ENCODE results near the gene BORA. TPM values are rescaled to one million over a fixed set of nuclear protein-coding genes. Genes with fewer than 3 reads are reported as not detected.

Gene BORA
- total RNA-seq, 1 experiment from 2014 or later: 12.3 TPM

- no peaks in the 10 kb centered on the region for H3K4me1 Mint-ChIP-seq
These were observed 38.5 kb upstream of the BORA start for GRCh38 chr13:72689181-72689696.

More at GRCh38 chr13:72689181-72689696, 38.5 kb upstream of the BORA start:
- no peak for ATAC-seq
- no peaks in the 10 kb centered on the region for H3K27me3 Mint-ChIP-seq (ENCODE audit: low read depth)
- DNase-seq (ENCODE audit: low spot score): no peak
- H3K36me3 Mint-ChIP-seq: peaks cover 28% of the 10 kb centered on the region
- no peak overlapping the region for H3K4me3 Mint-ChIP-seq
- ChIA-PET CTCF (no interaction called here), POLR2A (no interaction called here)
- TF ChIP-seq ZNF423 (CRISPR knock-in tag; IDR thresholded peaks at IDR 0.05) (no peak), SMAD3 (CRISPR knock-in tag; IDR thresholded peaks at IDR 0.05; ENCODE audit: borderline replicate concordance) (no peak), ATF6 (CRISPR knock-in tag; IDR thresholded peaks at IDR 0.05) (no peak), IRF2 (CRISPR knock-in tag; IDR thresholded peaks at IDR 0.05; ENCODE audit: borderline replicate concordance, low read depth) (no peak), FOXP4 (CRISPR knock-in tag; IDR thresholded peaks at IDR 0.05) (no peak), HMGA2 (CRISPR knock-in tag; IDR thresholded peaks at IDR 0.05) (no peak), FOXJ3 (CRISPR knock-in tag; IDR thresholded peaks at IDR 0.05; ENCODE audit: borderline replicate concordance) (no peak), FOXP1 (CRISPR knock-in tag; IDR thresholded peaks at IDR 0.05; ENCODE audit: borderline replicate concordance) (no peak), TP53 (CRISPR knock-in tag; IDR thresholded peaks at IDR 0.05) (no peak), ZNF317 (CRISPR knock-in tag; IDR thresholded peaks at IDR 0.05; ENCODE audit: borderline replicate concordance, low read depth) (no peak), RELA (CRISPR knock-in tag; IDR thresholded peaks at IDR 0.05; ENCODE audit: borderline replicate concordance) (no peak), SMAD4 (CRISPR knock-in tag; IDR thresholded peaks at IDR 0.05) (no peak), AR (CRISPR knock-in tag; IDR thresholded peaks at IDR 0.05) (no peak), MLX (CRISPR knock-in tag; IDR thresholded peaks at IDR 0.05) (no peak), ZNF396 (CRISPR knock-in tag; IDR thresholded peaks at IDR 0.05; ENCODE audit: borderline replicate concordance) (no peak), NFATC4 (CRISPR knock-in tag; IDR thresholded peaks at IDR 0.05) (no peak), TCF7 (CRISPR knock-in tag; IDR thresholded peaks at IDR 0.05; ENCODE audit: low read depth) (no peak)
- peaks cover 39% of the 10 kb centered on the region for H3K9me3 Mint-ChIP-seq
- H3K27ac Mint-ChIP-seq: no peak overlapping the region

Data from WTC11 (cell line).